T47D (cell line): Measurements from ENCODE around the gene GJC1.

ENCODE experiments used
- DNase-seq, 2 experiments: peaks; one replicate each; pipeline versions ENCODE4 v3.0.0 to v3.0.0-alpha.2; 2011 to 2012; ENCODE audit warnings: low read depth in 1 of 2, low spot score in 1 of 2
- JUND ChIP-seq: IDR thresholded peaks from 2 replicates; pipeline ENCODE4 v1.6.1; 2012; ENCODE audit warnings: low read depth
- in situ Hi-C: cut with HindIII; loops from 2 replicates; pipeline ENCODE4 v1.10.0; 2016; ENCODE audit warnings: low sequenced_read_pairs, low pct_unique_long_range_greater_than_20kb

GJC1 gene

GRCh38 chr17:44829523-44830358 is at the start of gene GJC1:
GJC1 (minus strand) TSS chr17:44830287; CDS start chr17:44805817, 24,470 bp downstream.
- in situ Hi-C loops, result no loop called here
- TF ChIP-seq JUND, result no peak
- DNase-seq, result peak; percentile 35 to 46

GRCh38 chr17:44879376-44879775 is 49.3 kb upstream of the GJC1 start:
- no peak for TF ChIP-seq JUND
- no peak for DNase-seq
- in situ Hi-C loops, result no loop called here

- DNase-seq, result peak; percentile 53 to 54
- in situ Hi-C loops, result no loop called here
- TF ChIP-seq JUND, result no peak
Observed at GRCh38 chr17:44878627-44879221, 48.6 kb upstream of the GJC1 start.

GRCh38 chr17:44877121-44877520 is 47.0 kb upstream of the GJC1 start:
- no peak for TF ChIP-seq JUND
- DNase-seq, result no peak
- in situ Hi-C loops, result no loop called here

- DNase-seq, result no peak
- in situ Hi-C loops, result no loop called here
- no peak for TF ChIP-seq JUND
Observed at GRCh38 chr17:44875761-44876160, 45.7 kb upstream of the GJC1 start.

- no peak for DNase-seq
- in situ Hi-C loops, result no loop called here
- TF ChIP-seq JUND, result no peak
Observed at GRCh38 chr17:44872131-44872768, 42.2 kb upstream of the GJC1 start.

GRCh38 chr17:44871556-44871955 is 41.5 kb upstream of the GJC1 start:
- no peak for TF ChIP-seq JUND
- in situ Hi-C loops, result no loop called here
- DNase-seq, result no peak

- no peak for TF ChIP-seq JUND
- in situ Hi-C loops, result no loop called here
Observed at GRCh38 chr17:44867841-44868240, 37.8 kb upstream of the GJC1 start.

GRCh38 chr17:44865931-44866330 is 35.8 kb upstream of the GJC1 start:
- DNase-seq, result no peak
- TF ChIP-seq JUND, result no peak
- in situ Hi-C loops, result no loop called here

More at GRCh38 chr17:44867841-44868240, 37.8 kb upstream of the GJC1 start:
- no peak for DNase-seq

- in situ Hi-C loops, result no loop called here
- TF ChIP-seq JUND, result no peak
- DNase-seq, result peak; percentile 78 to 85
Observed at GRCh38 chr17:44865231-44865660, 35.2 kb upstream of the GJC1 start.

- no peak for TF ChIP-seq JUND
- in situ Hi-C loops, result no loop called here
- no peak for DNase-seq
Observed at GRCh38 chr17:44864831-44865230, 34.7 kb upstream of the GJC1 start.

GRCh38 chr17:44863061-44863918 is 33.2 kb upstream of the GJC1 start:
- no peak for TF ChIP-seq JUND
- no peak for DNase-seq
- in situ Hi-C loops, result no loop called here
